NCI-H2081 (cell line): ENCODE results near the gene GRID2.

Experiments used
- DNase-seq, 2 experiments: peaks; one replicate each; lab custom pipeline; 2025; lab: John Stamatoyannopoulos, UW

GRID2 gene

DNA sequence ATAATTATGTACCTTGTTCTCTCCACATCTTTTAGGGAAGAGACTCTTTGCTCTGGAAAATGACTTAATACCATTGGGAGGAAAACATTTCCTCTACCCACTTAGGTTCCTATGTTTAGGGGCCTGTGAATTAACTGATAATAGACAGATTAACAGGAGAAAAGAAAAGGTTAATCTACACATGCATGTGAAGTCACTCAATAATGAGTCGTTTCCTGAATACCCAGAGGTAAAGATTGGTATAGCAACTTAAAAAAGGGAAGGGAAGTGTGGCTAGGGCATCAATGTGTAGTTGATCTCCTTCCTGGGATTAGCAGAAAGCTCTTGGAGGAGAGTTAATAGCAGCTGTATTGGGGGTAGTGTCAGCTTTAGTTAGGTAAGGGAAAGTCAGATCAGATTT lies 1105.3 kb downstream of the GRID2 start:
- no peak for DNase-seq

DNA sequence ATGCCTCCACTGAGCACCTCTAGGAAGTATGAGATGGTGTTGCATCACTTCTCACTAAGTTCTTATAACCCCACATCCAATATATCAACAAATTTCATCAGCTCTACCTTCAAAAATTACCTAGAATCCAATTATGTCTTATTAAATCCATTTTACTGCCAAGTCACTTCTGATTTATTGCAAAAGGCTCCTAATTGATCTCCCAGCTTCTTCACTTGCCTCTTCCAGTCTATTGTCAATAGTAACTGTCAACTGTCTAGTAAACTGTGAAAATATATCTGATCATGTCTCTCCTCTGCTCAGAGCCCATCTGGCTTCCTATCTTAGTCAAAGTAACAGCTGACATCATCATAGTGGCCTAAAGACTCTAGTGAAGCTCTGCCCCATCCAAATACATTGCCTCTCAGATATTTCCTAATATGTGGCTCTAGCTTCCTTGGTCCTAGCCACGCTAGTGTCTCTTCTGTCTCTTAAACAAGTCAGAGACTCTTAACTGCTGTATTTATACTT lies 1110.3 kb downstream of the GRID2 start:
- no peak for DNase-seq

DNA sequence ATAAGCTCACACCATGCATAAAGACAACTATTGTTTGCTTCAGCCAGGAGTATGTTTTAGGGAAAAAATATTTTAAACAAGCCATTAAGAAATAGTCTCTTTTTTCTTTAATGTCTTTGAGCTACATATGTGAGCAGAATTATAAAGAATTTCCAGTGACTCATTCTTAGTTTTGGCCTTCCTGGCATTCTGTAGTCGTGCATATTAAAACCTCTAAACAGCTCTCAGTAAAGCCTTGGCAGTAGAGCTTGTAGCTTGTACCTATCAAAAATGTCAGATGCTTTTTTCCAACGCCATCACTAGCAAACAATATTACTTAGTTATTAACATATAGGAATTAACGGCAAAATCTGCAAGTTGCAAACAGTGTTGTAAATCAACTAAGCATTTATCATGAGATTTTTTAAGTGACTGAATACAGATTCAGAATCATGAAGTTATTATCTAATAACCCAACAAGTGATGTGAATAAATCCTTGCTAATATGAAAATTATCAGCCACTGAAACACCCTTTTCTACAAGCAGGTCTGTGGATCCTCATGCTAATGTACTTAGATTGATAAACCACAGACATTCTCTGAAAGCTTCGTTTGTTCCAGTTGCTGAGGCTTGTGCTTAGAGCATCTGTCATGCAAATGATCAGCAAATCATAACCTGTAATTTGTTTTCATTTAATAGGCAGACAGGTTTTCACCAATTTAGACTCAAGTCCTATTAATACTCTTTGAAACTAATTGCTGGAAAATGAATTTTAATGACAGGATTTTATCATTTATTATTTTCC lies 1112.8 kb downstream of the GRID2 start:
- no peak for DNase-seq

DNA sequence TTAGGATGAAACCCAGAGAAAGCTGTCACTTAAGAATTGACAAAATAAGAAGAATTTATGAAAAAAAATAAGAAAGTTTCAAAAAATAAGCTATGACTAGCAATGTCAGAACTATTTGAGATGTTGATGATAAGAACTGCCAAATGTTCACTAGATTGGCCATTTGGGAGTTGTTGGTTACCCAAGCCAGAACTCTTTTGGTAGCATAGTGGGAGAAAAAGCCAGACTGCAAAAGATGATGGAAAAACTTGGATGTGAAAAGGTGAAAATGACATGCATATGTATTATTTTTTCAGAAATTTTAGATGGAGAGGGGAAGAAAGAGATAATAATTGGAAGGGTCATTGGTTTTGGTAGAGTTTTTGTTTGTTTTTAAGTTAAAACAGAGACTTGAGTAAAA lies 1127.6 kb downstream of the GRID2 start:
- no peak for DNase-seq

DNA sequence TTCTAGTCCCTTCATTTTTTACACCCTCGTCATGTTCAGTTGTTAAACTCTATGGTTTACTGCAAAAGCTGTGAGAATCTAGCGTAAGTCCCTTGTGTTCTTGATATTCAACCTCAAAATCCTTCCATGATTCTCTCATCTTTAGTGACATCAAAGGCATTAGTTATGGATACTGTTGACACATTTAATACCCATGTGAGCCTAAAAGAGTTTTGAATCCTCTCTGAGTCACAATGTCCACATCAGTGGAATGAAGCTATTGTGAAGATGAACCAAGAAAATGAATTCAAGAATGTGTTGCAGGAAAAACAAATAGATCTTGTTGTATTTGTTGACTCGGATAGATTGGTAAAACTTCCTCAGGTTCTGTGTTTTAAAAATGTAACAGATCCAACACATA lies 1130.1 kb downstream of the GRID2 start:
- DNase-seq: no peak

DNA sequence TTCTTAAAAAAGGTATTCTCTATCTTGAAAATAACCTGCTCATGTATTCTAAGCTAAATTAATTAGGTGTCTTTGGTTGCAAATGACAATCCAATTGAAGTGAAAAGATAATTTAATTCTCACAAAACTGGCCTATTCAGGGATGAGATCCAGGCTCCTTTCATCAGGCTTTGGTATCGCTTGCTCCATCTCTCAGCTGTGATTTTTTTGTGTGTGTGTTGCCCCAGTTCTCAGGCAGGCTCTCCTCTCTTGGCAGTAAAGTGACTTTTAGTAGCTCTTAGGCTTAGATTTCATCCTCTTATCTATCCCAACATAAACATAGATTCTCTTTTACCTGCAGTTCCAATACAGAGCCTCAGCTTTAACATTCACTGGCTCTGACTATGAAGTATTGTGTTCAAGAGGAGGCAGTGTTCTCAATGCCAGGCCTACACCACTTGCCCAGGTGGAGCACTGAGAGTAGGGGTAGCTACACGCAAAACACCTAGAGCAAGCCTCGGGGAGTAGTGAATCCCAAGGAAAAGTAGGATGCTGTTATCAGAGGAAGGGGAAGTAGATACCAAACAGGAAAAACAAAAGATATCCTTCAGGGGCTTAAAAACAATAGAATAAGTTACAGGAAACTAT lies 1132.3 kb downstream of the GRID2 start:
- no peak for DNase-seq

DNA sequence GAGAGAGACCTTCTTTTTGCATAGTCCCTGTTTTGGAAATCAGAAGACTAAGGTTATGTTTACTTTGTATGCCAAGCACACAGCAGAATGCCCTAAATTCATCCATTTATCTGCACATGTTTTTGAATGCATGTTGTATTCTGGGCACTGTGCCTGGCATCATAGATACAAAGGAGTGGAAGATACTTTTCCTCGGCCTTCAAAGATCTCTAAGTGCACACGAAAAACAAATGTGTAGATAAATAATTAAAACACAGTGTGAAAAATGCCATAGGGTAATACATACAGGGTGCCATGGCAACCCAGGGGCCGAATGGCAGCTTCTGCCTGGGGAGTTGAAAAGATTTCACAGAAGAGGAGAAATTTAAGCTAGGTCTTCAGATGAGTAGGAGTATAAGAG lies 1134.2 kb downstream of the GRID2 start:
- DNase-seq: no peak

DNA sequence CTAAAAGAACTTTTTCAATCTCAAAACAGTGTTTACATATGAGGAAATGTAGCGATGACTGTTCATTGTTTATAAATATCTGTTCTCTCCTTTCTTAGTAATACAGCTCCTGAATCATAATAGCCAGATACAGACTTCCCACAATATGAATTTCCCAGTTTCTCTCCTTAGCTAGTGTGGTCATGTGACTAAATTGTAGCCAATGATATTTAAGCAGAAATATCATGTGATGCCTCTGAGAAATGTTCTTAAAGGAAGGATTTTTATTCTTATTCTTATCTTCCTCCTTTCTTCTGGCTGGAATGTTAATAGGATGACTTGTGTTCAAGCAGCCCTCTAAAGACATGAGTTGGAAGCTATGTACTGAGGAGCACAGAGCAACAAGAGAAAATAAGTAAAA lies 1141.1 kb downstream of the GRID2 start:
- DNase-seq: no peak

DNA sequence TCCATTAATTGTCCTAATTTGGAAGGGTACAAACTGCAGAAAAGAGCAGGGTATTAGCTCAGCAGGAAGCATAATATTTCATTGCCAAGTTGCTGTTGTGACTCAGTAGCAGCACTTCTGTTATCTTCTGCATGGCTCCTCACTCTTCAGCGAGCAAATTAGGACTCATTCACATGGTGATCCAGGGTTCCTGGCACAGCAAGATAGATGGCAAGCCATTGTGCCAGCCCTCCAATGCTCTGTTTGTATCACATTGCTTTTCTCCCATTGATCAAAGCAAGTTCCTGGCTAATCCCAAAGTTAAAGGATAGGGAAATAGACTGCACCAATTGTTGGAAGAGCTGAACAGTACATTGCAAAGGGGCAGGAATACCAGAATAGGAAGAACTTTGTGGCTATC lies 1142.3 kb downstream of the GRID2 start:
- DNase-seq: no peak

DNA sequence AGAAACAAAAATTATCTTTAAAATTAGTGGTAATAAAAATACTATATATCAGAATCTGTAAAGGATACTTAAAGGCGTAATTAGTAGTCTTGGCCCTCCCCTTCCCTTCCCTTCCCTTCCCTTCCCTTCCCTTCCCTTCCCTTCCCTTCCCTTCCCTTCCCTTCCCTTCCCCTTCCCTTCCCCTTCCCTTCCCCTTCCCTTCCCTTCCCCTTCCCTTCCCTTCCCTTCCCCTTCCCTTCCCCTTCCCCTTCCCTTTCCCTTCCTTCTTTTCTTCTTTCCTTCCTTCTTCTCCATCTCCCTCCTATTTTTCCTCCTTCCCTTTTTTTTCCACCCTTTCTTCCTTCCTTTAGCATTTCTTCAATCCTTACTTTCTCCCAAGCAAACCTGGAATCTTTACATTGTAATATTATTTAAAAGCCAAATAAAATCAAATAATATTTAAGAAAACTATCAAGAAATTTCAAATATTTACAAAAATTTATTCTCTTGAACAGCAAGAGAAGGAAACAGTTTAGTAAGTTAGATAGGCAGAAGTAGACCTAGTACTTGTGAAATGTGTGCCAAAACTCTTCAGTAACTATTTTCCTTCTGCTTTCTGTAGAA lies 1145.0 kb downstream of the GRID2 start:
- DNase-seq: no peak

DNA sequence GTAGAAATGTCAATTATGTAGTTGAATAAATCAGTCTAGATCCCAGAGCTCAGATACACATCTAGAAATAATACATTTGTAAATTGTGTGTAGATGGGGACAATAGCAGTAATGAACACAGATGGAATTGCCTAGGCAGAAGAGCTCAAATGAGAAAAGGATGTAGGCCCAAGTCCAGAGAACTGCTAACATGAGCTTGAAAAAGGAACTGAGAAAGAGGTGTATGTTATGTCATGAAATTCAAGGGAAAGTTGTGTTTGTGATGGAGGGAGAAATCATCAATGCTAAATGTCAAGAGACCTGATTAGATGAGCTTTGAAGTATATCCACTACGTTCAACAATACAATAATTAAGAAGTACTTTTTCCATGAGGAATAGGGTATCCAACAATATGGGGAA lies 1148.2 kb downstream of the GRID2 start:
- DNase-seq: no peak

DNA sequence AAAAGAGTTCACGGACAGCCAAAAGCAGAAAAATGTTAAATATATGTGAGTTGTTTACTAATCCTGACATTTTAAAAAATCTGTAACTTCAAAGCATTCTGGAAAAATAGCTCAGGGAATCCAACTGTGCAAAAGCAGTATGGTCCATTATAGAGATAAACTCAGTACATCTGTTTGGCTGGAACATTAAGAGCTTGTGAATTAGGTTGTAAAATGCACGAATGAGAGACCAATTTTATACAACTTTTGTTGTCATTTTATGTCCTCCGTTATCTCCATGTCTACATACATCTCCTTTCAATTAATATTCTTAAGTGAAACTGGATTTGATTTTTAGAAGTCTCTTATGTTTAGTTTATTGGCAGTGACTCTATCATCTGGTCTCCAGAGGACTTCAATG lies 1157.8 kb downstream of the GRID2 start:
- no peak for DNase-seq

DNA sequence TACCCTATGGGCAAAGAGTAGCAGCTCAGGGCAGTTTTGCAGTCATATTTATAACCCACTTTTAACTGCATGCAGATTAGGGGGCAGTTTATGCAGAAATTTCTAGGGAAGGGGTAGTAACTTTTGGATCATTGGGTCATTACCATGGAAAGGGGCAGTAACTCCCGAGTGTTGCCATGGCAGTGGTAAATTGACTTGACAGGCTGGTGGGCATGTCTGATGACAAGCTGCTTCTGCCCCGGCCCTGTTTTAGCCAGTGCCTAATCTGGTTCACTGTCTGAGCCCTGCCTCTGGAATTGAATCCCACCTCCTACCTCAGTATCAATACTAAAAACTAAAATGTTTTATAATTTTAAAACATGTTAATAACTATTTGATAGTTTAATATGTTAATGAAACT lies 1162.7 kb downstream of the GRID2 start:
- DNase-seq: no peak

DNA sequence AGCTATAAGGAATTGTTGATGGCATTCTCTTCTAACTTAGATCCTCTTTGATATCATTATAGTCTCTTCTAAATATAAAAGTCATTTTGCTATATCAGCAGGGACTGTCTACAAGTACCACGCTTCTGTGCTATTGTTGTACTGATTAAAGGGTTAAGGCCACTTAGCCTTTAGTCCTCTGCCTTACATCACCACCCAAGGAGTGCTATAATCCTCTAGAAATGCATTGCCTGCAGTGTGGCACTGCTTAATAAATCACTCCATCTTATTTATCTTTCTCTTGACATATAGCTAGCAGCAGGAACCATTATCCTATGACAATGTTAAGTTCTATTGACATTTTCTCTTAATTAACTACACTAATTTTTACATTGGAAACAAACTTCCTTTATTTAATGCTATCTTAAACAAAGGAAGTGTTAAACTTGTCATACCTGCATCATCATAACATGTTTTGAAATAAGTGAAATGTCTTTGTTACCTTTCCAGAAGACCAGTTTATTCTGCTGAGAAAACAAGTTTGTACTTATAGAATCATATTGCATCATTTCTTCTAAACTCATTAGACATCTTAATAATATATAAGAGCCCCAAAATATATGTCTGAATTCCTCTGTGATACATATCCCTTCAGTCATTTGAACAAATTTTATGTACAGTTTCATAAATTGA lies 1163.9 kb downstream of the GRID2 start:
- no peak for DNase-seq

DNA sequence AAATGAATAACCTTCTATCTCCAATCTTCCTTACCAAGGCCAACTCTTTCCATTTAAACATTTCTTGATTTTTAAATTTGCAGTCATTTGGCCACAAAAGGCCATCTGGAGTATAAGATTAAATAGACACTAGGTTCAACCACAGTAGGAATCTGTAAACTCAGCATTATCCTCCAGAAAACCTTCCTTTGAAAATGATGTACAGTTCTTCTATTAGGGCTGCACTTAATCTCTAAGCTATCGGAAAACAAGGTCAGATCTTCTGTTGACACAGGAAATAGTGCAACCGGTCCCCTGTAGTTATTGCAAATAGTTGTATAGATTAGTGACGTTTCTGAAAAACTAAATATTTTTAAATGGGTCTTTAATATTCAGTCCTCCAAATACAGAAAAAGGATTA lies 1165.8 kb downstream of the GRID2 start:
- DNase-seq: no peak

DNA sequence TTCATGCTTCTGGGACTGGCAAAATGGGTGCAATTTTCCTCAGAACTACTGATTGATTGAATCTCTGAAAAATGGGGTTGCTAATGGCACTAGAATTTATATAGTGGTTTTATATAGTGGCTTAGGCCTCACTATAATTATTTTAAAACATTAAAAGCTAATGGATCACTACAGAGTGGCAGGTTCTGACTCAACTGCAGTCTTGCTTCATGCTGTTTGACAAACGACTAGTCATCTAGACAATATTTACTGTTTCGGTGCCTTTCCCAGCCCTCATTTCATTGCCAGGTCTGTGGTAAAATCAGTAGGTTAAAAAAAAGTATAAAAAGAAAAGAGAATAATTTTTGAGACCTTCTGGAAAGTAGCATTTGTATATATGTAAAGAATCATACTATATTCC lies 1172.0 kb downstream of the GRID2 start:
- peak in 1 of 2 experiments; percentile 21 for DNase-seq

DNA sequence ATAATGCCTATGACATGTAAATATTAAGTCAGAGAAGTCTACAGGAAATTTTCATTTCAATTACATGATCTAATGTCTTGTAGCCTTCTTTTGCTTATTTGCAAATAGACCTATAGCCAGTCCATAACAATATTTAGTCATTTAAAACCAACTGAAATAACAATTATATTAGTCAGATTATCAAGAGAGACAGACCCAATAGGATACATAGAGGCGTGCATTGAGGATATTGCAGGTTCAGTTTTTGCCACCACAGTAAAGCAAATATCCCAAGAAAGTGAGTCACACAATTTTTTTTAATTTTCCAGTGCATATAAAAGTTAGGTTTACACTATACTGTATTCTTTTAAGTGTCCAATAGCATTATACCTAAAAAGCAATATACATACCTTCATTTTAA lies 1175.0 kb downstream of the GRID2 start:
- no peak for DNase-seq

DNA sequence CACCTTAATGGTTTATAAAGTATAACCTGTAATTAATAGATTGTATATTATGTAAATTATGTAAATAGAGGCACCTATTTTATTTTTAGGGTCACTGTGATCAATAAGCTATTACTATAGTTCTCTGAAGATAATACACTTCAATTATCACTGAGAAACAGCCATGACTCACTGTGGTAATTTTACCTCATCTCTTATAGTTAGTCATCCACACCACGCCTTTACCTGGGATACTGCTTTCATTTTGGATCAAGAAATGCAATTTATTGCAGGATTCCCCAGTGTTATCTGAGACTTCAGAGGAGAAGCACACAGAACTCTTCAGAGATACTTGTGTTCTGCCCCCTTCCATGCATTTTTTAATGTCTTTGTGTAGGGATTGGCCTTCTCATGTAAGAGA lies 1176.7 kb downstream of the GRID2 start:
- DNase-seq: no peak

DNA sequence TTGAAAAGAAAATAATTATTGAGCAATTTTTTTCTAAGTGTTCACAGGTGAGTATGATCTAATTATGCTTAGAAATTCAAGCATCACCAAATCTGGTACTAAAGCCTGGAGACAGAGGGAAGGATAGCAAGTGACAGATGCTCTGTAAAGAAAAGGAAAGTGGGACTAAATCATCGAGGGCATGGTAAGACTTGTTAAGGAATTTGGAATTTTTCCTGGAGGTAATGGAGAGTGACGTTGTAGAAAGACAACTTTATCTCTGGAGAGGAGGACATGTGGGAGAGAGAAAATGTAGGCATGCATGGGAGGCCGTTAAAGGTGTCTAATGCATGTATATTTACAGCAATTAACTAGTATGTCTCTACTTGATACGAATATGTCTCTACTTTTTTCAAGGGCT lies 1191.6 kb downstream of the GRID2 start:
- DNase-seq: no peak

DNA sequence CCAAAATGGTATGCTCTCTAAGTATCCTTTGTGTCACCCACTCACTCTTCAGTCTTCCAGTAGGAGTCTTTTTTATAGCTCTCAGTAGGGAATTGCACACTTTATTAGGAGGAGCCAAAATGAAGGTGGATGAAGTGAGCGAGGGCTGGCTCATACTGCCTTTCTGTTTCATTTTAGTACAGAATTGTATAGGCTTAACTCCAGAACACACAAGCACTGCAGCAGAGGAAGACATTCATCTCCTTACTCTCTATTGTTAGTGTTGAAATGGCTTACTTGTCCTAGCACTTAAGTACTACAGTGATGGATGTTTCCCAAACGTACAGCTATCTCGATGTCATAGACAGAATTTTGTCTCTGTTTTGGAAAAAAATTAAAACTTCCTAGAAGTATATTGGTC lies 1197.5 kb downstream of the GRID2 start:
- DNase-seq: no peak

DNA sequence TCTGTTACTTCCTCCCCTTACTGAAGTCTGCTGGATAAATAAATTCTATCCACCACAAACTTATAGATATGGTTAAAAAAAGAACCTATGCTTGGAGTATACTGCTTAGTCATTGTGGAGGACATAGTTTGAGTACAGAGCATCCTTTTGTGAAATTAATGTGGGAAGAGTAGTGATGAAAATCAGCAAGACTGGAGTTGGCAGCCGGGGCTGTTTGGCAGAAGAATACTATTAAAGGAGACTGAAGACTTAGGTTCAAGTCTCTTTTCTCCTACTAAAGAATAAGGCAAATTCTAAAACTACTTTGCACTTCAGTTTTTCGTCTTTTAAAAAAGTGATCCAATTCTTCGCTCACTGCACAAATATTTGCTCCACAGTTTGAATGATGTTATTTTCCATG lies 1198.2 kb downstream of the GRID2 start:
- DNase-seq: no peak

DNA sequence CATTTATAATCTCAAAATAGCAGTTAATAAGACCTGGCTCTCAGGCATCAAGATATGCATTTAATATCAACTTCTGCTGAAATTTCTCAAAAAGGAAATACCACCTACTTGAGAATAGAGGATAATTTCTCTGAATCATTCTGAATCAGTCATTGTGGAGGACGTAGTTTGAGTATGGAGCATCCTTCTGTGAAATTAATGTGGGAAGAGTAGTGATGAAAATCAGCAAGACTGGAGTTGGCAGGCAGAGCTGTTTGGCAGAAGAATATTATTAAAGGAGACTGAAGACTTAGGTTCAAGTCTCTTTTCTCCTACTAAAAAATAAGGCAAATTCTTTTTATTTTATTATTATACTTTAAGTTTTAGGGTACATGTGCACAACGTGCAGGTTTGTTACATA lies 1199.2 kb downstream of the GRID2 start:
- no peak for DNase-seq

DNA sequence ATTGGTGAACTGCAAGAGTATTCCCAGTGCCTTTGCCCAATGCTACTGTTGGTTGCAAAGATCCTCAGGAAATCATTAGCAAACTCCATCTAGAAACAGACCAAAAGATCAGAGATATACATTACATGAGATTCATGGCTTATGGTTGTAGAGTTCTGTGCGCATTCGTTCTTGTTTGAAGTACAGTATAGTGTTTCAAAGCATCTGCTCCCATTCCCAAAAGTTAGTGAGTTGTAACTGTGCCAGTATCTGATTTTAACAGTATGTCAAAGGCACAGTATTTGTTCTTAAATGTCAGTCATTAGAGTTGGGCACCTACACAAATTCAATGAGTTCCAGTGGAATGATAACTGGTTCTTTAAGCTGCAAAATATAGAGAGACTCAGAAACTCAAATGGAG lies 1210.1 kb downstream of the GRID2 start:
- DNase-seq: no peak
